ENCODE measurements around the gene COLGALT1.

COLGALT1 gene

DNA sequence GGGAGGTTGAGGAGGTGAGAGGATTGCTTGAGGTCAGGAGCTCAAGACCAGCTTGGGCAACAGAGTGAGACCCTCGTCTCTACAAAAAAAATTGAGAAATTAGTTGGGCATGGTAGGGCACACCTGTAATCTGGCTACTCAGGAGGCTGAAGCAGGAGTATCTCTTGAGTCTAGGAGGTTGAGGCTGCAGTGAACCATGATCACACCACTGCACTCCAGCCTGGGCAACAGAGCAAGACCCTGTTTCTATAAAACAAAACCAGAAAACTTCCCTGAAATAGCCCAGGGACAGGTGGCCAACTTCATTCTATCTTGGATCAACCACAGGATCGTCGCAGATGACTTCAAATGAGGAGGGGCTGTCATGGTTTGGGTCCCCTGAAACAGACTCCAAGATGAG, 28.7 kb downstream of the COLGALT1 start:
- no peak for TF ChIP-seq TAF1 (IDR thresholded peaks at IDR 0.05; ENCODE audit: borderline replicate concordance, insufficient read depth, low read length)
- TF ChIP-seq, protein P1, sequence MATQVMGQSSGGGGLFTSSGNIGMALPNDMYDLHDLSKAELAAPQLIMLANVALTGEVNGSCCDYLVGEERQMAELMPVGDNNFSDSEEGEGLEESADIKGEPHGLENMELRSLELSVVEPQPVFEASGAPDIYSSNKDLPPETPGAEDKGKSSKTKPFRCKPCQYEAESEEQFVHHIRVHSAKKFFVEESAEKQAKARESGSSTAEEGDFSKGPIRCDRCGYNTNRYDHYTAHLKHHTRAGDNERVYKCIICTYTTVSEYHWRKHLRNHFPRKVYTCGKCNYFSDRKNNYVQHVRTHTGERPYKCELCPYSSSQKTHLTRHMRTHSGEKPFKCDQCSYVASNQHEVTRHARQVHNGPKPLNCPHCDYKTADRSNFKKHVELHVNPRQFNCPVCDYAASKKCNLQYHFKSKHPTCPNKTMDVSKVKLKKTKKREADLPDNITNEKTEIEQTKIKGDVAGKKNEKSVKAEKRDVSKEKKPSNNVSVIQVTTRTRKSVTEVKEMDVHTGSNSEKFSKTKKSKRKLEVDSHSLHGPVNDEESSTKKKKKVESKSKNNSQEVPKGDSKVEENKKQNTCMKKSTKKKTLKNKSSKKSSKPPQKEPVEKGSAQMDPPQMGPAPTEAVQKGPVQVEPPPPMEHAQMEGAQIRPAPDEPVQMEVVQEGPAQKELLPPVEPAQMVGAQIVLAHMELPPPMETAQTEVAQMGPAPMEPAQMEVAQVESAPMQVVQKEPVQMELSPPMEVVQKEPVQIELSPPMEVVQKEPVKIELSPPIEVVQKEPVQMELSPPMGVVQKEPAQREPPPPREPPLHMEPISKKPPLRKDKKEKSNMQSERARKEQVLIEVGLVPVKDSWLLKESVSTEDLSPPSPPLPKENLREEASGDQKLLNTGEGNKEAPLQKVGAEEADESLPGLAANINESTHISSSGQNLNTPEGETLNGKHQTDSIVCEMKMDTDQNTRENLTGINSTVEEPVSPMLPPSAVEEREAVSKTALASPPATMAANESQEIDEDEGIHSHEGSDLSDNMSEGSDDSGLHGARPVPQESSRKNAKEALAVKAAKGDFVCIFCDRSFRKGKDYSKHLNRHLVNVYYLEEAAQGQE (IDR thresholded peaks at IDR 0.05; ENCODE audit: insufficient read depth in 1 of 2, low read depth in 2 of 2, low read length in 2 of 2), result no peak
- no peak for TF ChIP-seq SIN3A (IDR thresholded peaks at IDR 0.05; ENCODE audit: borderline replicate concordance, insufficient read depth, low read length)
- TF ChIP-seq POLR2AphosphoS5 (IDR thresholded peaks at IDR 0.05; ENCODE audit: low read depth, low read length), result no peak
- no peak for TF ChIP-seq FOXP2 (optimal IDR thresholded peaks at IDR 0.05; ENCODE audit: borderline replicate concordance, extremely low read depth, extremely low read length, insufficient read depth)

DNA sequence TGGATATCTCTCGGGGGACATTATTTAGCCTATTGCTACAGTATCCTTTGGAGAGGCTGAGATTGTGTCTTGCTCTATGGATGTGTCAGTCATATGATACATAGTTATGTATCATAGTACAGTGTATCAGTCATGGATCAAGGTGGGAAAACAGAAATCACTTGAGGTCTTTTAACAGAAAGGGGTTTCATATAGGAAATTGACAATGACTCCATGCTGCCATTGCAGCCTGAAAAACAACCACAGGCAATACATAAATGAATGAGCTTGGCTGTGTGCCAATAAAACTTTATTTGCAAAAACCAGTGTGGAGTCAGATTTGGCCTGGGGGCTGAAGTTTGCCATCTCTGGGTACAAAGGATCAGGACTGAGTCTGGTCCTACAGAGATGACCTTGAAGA, 35.4 kb downstream of the COLGALT1 start:
- TF ChIP-seq TAF1 (IDR thresholded peaks at IDR 0.05; ENCODE audit: borderline replicate concordance, insufficient read depth, low read length) (no peak), SIN3A (IDR thresholded peaks at IDR 0.05; ENCODE audit: borderline replicate concordance, insufficient read depth, low read length) (no peak), FOXP2 (optimal IDR thresholded peaks at IDR 0.05; ENCODE audit: borderline replicate concordance, extremely low read depth, extremely low read length, insufficient read depth) (no peak), POLR2AphosphoS5 (IDR thresholded peaks at IDR 0.05; ENCODE audit: low read depth, low read length) (no peak)
- TF ChIP-seq, protein P1 (IDR thresholded peaks at IDR 0.05; ENCODE audit: insufficient read depth in 1 of 2, low read depth in 2 of 2, low read length in 2 of 2), result no peak

DNA sequence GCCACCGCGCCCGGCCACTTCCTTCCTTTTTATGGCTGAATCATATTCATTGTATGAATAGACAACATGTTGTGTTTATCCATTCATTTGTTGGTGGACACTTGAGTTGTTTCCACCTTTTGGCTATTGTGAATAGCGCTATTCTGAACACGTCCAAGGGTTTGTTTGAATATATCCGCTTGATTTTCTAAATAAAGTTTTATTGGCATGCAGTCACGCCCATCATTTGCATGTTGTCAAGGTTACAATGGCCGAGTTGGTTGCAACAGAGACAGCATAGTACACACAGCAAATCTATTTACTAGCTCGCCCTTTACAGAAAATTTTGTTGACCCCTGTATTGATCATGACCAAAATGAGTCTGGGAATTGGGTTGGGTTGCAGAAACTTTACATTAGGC, 43.5 kb downstream of the COLGALT1 start:
- no peak for TF ChIP-seq FOXP2 (optimal IDR thresholded peaks at IDR 0.05; ENCODE audit: borderline replicate concordance, extremely low read depth, extremely low read length, insufficient read depth)
- no peak for TF ChIP-seq TAF1 (IDR thresholded peaks at IDR 0.05; ENCODE audit: borderline replicate concordance, insufficient read depth, low read length)
- no peak for TF ChIP-seq SIN3A (IDR thresholded peaks at IDR 0.05; ENCODE audit: borderline replicate concordance, insufficient read depth, low read length)
- TF ChIP-seq POLR2AphosphoS5 (IDR thresholded peaks at IDR 0.05; ENCODE audit: low read depth, low read length), result no peak
- TF ChIP-seq, protein P1 (IDR thresholded peaks at IDR 0.05; ENCODE audit: insufficient read depth in 1 of 2, low read depth in 2 of 2, low read length in 2 of 2), result no peak

DNA sequence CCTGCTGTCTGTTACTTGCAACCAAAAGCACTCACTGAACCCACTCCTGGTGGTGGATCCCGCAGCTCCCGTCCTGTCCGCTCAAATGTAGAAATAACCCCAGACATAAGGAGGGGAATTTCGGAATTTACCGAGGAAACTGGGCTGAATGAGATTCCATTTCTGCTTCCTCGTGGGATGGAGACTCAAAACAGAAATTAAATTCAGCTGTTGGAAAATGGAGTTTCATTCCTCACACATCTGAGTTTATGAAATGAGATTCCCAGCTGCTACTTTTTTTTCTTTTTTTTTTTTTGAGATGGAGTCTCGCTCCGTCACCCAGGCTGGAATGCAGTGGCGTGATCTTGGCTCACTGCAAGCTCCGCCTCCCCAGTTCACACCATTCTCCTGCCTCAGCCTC, 44.3 kb downstream of the COLGALT1 start:
- TF ChIP-seq, protein P1 (IDR thresholded peaks at IDR 0.05; ENCODE audit: insufficient read depth in 1 of 2, low read depth in 2 of 2, low read length in 2 of 2), result no peak
- TF ChIP-seq TAF1 (IDR thresholded peaks at IDR 0.05; ENCODE audit: borderline replicate concordance, insufficient read depth, low read length) (no peak), POLR2AphosphoS5 (IDR thresholded peaks at IDR 0.05; ENCODE audit: low read depth, low read length) (no peak)

DNA sequence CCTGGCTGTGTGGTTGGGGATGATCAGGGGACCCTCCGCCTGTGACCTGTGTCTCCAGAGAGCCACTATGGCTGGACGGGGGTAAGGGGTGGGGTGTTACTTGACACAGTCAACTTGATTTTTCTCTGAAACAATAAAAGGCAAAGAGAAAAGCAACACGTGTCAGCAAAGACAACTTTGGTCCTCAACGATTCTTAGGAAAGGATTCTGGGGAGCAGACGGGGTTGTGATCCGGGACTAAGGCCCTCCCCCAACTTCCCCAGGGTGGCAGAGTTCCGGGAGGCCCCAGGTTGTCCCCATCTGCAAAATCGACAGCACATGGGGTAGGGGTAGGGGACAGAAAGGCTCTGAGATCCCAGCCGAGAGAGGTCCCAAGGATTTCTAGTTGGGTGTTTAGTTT, 46.2 kb downstream of the COLGALT1 start:
- TF ChIP-seq, protein P1 (IDR thresholded peaks at IDR 0.05; ENCODE audit: insufficient read depth in 1 of 2, low read depth in 2 of 2, low read length in 2 of 2), result no peak
- TF ChIP-seq POLR2AphosphoS5 (IDR thresholded peaks at IDR 0.05; ENCODE audit: low read depth, low read length) (no peak; the same call in 1 of the 2 replicates), SIN3A (IDR thresholded peaks at IDR 0.05; ENCODE audit: borderline replicate concordance, insufficient read depth, low read length) (no peak), FOXP2 (optimal IDR thresholded peaks at IDR 0.05; ENCODE audit: borderline replicate concordance, extremely low read depth, extremely low read length, insufficient read depth) (no peak)

Measured in PFSK-1 (cell line).